GM23248 (cell line): Measurements from ENCODE around the gene SDHAF1. TPM values are rescaled to one million over a fixed set of nuclear protein-coding genes. Genes with fewer than 3 reads are reported as not detected.

Experiments used
- DNase-seq: peaks from one replicate; pipeline ENCODE4 v3.0.0-alpha.2; 2015
- H2AFZ ChIP-seq: fragments of 200-600 bp; sonication (generic); 2 replicates; pipeline ENCODE4 v1.6.1; 2016; ENCODE audit warnings: antibody characterized with exemption
- H3F3A ChIP-seq: fragments of 200-600 bp; sonication (generic); 2 replicates; pipeline ENCODE4 v1.6.1; 2016; ENCODE audit warnings: mild to moderate bottlenecking, antibody characterized with exemption, mixed run types; ENCODE audit not compliant: insufficient read depth
- H3K27ac ChIP-seq: fragments of 200-600 bp; sonication (generic); 2 replicates; pipeline ENCODE4 v1.5.1; 2016; ENCODE audit warnings: mild to moderate bottlenecking
- H3K27me3 ChIP-seq: fragments of 200-600 bp; sonication (generic); replicated peaks from 2 replicates; pipeline ENCODE4 v1.6.1; 2016; ENCODE audit warnings: mild to moderate bottlenecking; ENCODE audit not compliant: insufficient read depth
- H3K36me3 ChIP-seq: fragments of 200-600 bp; sonication (generic); 2 replicates; pipeline ENCODE4 v1.6.1; 2016; ENCODE audit warnings: low read depth, mild to moderate bottlenecking
- H3K4me1 ChIP-seq: fragments of 200-600 bp; sonication (generic); 2 replicates; pipeline ENCODE4 v1.6.1; 2016; ENCODE audit warnings: mild to moderate bottlenecking; ENCODE audit not compliant: insufficient read depth
- H3K4me2 ChIP-seq: fragments of 200-600 bp; sonication (generic); one replicate; pipeline ENCODE4 v1.6.1; 2016; ENCODE audit warnings: mild to moderate bottlenecking; ENCODE audit not compliant: unreplicated experiment
- H3K4me3 ChIP-seq: fragments of 200-600 bp; sonication (generic); 2 replicates; pipeline ENCODE4 v1.5.1; 2016; ENCODE audit warnings: mild to moderate bottlenecking
- H3K79me2 ChIP-seq: fragments of 200-600 bp; sonication (generic); 2 replicates; pipeline ENCODE4 v1.6.1; 2016; ENCODE audit warnings: mild to moderate bottlenecking; ENCODE audit not compliant: insufficient read depth
- H3K9ac ChIP-seq: fragments of 200-600 bp; sonication (generic); 2 replicates; pipeline ENCODE4 v1.6.1; 2016; ENCODE audit warnings: mild to moderate bottlenecking
- H3K9me2 ChIP-seq: fragments of 200-600 bp; sonication (generic); 2 replicates; pipeline ENCODE4 v1.6.1; 2016; ENCODE audit warnings: mixed run types, mild to moderate bottlenecking, moderate library complexity; ENCODE audit not compliant: insufficient read depth
- H3K9me3 ChIP-seq: fragments of 200-600 bp; sonication (generic); one replicate; pipeline ENCODE4 v1.6.1; 2017; ENCODE audit warnings: low read depth
- H4K20me1 ChIP-seq: fragments of 200-600 bp; sonication (generic); 2 replicates; pipeline ENCODE4 v1.6.0; 2016; ENCODE audit not compliant: insufficient read depth
- EZH2 ChIP-seq: fragments of 200-600 bp; sonication (generic); IDR thresholded peaks from 2 replicates; pipeline ENCODE4 v1.6.1; 2018; ENCODE audit warnings: antibody characterized with exemption, mild to moderate bottlenecking; ENCODE audit not compliant: insufficient read depth, poor library complexity, severe bottlenecking
- EZH2phosphoT487 ChIP-seq: fragments of 200-600 bp; sonication (generic); IDR thresholded peaks from 2 replicates; pipeline ENCODE4 v1.6.1; 2018; ENCODE audit warnings: antibody characterized with exemption, moderate library complexity, mild to moderate bottlenecking, low read depth; ENCODE audit not compliant: insufficient read depth
- WGBS, 2 experiments: methylation state at CpG; one replicate each; pipeline ENCODE4 v1.1.6; 2015 to 2017; ENCODE audit warnings: low lambda C conversion rate in 2 of 2, low coverage in 1 of 2; ENCODE audit errors: missing lambda C conversion rate in 2 of 2; 5-methylcytosine and 5-hydroxymethylcytosine counted together
- in situ Hi-C: fragments of 300-500 bp; cut with MboI; formaldehyde crosslinking; loops from 2 replicates; pipeline ENCODE4 v1.15.0; 2020
- polyA plus RNA-seq: library from polyadenylated mRNA; unstranded; fragments of >200 nt; fragmentation: Nextera tagmentation; extraction: Ambion mirVana; gene quantifications from 2 replicates; pipeline ENCODE4 v1.2.1, GENCODE V29; 2016
- total RNA-seq: library from RNA; depleted of rRNA; stranded (reverse); fragments of >200 nt; shearing (Covaris generic); gene quantifications from 2 replicates; pipeline ENCODE4 v1.2.3, GENCODE V29; 2014

Gene SDHAF1
- total and polyA plus RNA-seq, 2 experiments from 2014 or later = 17.2 to 49.7 TPM

DNA sequence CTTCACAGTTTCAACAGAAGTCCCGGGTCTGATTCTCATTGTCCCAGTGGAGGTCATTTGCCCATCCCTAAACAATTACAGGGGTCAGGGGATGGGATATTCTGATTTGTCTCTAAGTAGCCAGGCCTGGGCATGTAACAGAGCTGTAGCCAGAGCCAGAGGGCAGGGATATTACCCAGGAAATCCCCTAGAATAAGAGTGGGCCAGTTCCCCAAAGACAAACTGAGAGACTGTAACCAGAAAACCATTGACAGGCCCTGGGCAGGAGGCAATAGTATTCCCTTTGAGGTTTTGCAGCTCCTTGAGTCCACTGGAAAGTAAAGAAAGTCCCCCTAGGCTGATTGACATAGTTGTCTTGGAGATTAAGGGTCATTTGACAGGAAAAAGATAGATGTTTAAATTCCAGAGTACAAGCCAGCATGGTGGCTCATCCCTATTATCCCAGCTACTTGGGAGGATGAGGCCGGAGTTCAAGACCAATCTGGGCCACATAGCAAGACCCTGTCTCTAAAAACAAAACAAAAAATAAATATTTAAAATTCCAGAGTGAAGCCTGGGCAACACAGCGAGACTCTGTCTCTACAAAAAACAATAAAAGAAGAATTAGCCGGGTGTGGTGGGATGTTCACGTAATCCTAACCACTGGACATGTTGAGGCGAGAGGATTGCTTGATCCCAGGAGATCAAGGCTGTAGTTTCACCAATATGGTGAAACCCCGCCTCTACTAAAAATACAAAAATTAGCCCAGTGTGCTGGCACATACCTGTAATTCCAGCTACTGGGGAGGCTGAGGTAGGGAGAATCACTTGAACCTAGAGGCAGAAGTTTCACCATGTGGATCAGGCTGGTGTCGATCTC lies 1.9 kb upstream of the SDHAF1 start:
- in situ Hi-C loops = no loop called here
- no peaks in the 10 kb centered on the region for H3F3A ChIP-seq
- H2AFZ ChIP-seq = no peak overlapping the region
- H4K20me1 ChIP-seq = no peaks in the 10 kb centered on the region
- H3K4me1 ChIP-seq = 0 out of 2 replicates have a peak, but pooled peaks cover 5% of the 10 kb centered on the region
- no peak overlapping the region for H3K27ac ChIP-seq
- H3K4me3 ChIP-seq = no peak overlapping the region
- H3K27me3 ChIP-seq = no peaks in the 10 kb centered on the region
- TF ChIP-seq EZH2phosphoT487 (no peak), EZH2 (no peak)
- 84% methylated on average over 8 of the region's 8 CpGs for WGBS, 2 experiments
- H3K9me3 ChIP-seq = no peaks in the 10 kb centered on the region
- no peak overlapping the region for H3K9ac ChIP-seq
- no peak for DNase-seq
- no peaks in the 10 kb centered on the region for H3K9me2 ChIP-seq
- H3K36me3 ChIP-seq = no peaks in the 10 kb centered on the region
- H3K4me2 ChIP-seq = no peak overlapping the region
- peaks cover 26% of the 10 kb centered on the region for H3K79me2 ChIP-seq

- Histone ChIP-seq H3K9ac (peak overlapping the region; percentile 75), H3K4me2 (peak overlapping the region; percentile 89), H3K27me3 (no peaks in the 10 kb centered on the region), H3K36me3 (no peaks in the 10 kb centered on the region), H3K27ac (no peak overlapping the region), H3K9me2 (no peaks in the 10 kb centered on the region), H4K20me1 (no peaks in the 10 kb centered on the region), H3F3A (peaks cover 9% of the 10 kb centered on the region), H2AFZ (peak overlapping the region; percentile 89), H3K79me2 (peaks cover 26% of the 10 kb centered on the region), H3K4me1 (0 out of 2 replicates have a peak, but pooled peaks cover 5% of the 10 kb centered on the region), H3K9me3 (no peaks in the 10 kb centered on the region), H3K4me3 (peak overlapping the region; percentile 71)
- DNase-seq = peak; percentile 50
- in situ Hi-C loops = no loop called here
- TF ChIP-seq EZH2phosphoT487 = no peak
- TF ChIP-seq EZH2 = no peak
- 11% methylated on average over 41 to 48 of the region's 49 CpGs for WGBS, 2 experiments
These were observed 927 bp upstream of the SDHAF1 start for GRCh38 chr19:35993923-35994598.

DNA sequence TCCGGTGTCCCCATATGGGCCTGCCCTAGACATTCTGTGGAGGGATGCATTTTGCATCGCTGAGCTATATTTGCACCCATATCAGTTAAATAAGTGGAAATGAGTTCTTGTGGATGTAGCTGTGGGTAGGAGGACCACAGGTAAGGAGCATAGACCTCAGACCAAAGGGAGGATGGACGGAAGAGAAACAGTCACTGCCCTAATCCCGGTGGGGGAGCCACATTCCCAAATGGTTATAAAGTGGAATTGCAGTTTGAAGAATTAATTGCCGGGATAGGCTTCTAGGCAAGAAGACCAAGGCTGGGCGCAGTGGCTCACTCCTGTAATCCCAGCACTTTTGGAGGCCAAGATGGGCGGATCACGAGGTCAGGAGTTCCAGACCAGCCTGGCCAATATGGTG lies 1.8 kb downstream of the SDHAF1 start:
- Histone ChIP-seq H3K9ac (no peak overlapping the region), H3K9me3 (no peaks in the 10 kb centered on the region), H3K4me2 (peak overlapping the region; percentile 89), H3K27me3 (no peaks in the 10 kb centered on the region), H3K4me3 (peak overlapping the region; percentile 71; the same call in 1 of the 2 replicates), H3F3A (peaks cover 13% of the 10 kb centered on the region), H3K27ac (no peak overlapping the region), H3K79me2 (peaks cover 49% of the 10 kb centered on the region), H2AFZ (no peak overlapping the region), H3K9me2 (no peaks in the 10 kb centered on the region), H4K20me1 (no peaks in the 10 kb centered on the region), H3K36me3 (no peaks in the 10 kb centered on the region), H3K4me1 (peaks cover 9% of the 10 kb centered on the region; the same call in 1 of the 2 replicates)
- in situ Hi-C loops = no loop called here
- peak; percentile 17 for DNase-seq
- no peak for TF ChIP-seq EZH2phosphoT487
- TF ChIP-seq EZH2 = no peak
- 77 to 81% methylated on average over 8 of the region's 8 CpGs for WGBS, 2 experiments

GRCh38 chr19:36001605-36002004 lies 6.6 kb downstream of the SDHAF1 start:
- WGBS, 2 experiments = 94 to 100% methylated on average over 3 of the region's 3 CpGs
- no peak overlapping the region for H2AFZ ChIP-seq

More at GRCh38 chr19:36001605-36002004, 6.6 kb downstream of the SDHAF1 start:
- Histone ChIP-seq H3K4me3 (no peak overlapping the region), H3K27me3 (no peaks in the 10 kb centered on the region), H3K9me2 (no peaks in the 10 kb centered on the region), H3K9ac (no peak overlapping the region), H4K20me1 (no peaks in the 10 kb centered on the region), H3K79me2 (peaks cover 39% of the 10 kb centered on the region), H3K27ac (no peak overlapping the region), H3K36me3 (no peaks in the 10 kb centered on the region), H3F3A (peaks cover 13% of the 10 kb centered on the region), H3K4me2 (no peak overlapping the region), H3K9me3 (no peaks in the 10 kb centered on the region), H3K4me1 (peaks cover 4% of the 10 kb centered on the region; the same call in 1 of the 2 replicates)
- in situ Hi-C loops = no loop called here
- no peak for DNase-seq
- TF ChIP-seq EZH2phosphoT487 = no peak
- TF ChIP-seq EZH2 = no peak
